Muscle layer of colon (tissue), 2 donors: ENCODE data around the gene GABARAPL2.
A peak's percentile ranks its signal among the peaks of the same experiment; 100 is the strongest.

Experiments
- H3K27ac ChIP-seq: one replicate; pipeline ENCODE4 v1.7.0; 2013; ENCODE audit warnings: low read depth, mild to moderate bottlenecking, low read length, moderate library complexity
- H3K27me3 ChIP-seq, 2 donors: one replicate each; pipeline ENCODE4 v1.7.0; 2013; ENCODE audit warnings: low read length in 2 of 2, mild to moderate bottlenecking in 2 of 2; ENCODE audit not compliant: insufficient read depth in 2 of 2, control insufficient read depth in 1 of 2
- H3K36me3 ChIP-seq: one replicate; pipeline ENCODE4 v1.7.0; 2013; ENCODE audit warnings: mild to moderate bottlenecking, low read length; ENCODE audit not compliant: insufficient read depth
- H3K4me1 ChIP-seq: one replicate; pipeline ENCODE4 v1.7.0; 2013; ENCODE audit warnings: mild to moderate bottlenecking, low read length; ENCODE audit not compliant: insufficient read depth
- H3K4me3 ChIP-seq, 2 donors: one replicate each; pipeline ENCODE4 v1.7.0; 2013; ENCODE audit warnings: low read length in 2 of 2, low read depth in 1 of 2, mild to moderate bottlenecking in 1 of 2, moderate library complexity in 1 of 2
- H3K9ac ChIP-seq: one replicate; pipeline ENCODE4 v1.7.0; 2013; ENCODE audit warnings: low read length
- H3K9me3 ChIP-seq: one replicate; pipeline ENCODE4 v1.7.0; 2013; ENCODE audit warnings: mild to moderate bottlenecking, low read length
- donor health status: abdominal sarcoma.
- donor health status: Adenocarcinoma of cecum.

The GABARAPL2 gene

DNA sequence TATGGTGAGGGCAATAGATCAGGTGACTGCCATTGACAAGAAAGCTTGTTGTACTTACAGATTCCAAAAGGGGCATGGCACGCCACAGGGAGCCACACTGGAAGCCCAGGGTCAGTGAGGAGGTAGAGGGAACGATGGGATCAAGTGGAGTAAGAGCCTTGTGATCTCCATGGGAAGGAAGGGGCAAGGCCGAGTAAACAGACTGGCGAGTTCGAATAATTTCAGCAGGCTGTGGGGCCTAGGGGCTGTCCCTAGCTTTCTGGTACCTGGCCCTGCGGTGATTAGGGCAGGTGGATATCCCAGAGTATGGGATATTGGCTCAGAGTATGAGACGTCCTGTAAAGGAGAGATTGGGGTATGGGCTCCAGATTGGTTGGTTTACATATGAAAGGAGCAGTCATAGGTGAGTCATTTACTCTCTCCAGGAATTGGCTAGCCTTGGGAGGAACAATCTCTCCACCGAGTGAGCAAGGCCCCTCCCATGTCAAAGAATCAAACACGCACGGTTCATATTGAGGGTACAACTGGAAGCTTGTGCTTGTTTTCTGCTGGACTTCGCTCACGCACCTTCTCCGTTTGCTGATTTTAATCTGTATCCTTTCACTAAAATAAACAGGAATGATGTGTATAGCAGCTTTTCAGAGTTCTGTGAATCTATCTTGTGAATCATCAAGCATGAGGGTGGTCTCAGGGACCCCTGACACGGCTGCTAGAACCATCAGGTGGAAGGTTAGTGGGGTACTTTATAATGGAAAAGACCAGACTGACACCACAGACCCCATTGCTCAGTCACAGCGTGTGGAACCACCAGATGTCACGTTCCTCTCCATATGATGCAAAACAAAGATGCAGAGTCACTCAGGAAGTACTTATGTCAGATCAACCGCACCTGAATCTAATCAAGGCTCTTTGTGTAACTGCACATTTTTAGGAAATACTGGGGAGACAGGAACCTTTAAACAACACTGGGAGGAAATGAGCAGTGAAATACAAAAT, 27.9 kb downstream of the GABARAPL2 start:
- Histone ChIP-seq H3K27ac (no peak overlapping the region), H3K9me3 (no peaks in the 10 kb centered on the region), H3K9ac (no peak overlapping the region), H3K27me3 (no peaks in the 10 kb centered on the region), H3K36me3 (peaks cover 6% of the 10 kb centered on the region), H3K4me1 (peaks cover 20% of the 10 kb centered on the region), H3K4me3 (no peak overlapping the region)

DNA sequence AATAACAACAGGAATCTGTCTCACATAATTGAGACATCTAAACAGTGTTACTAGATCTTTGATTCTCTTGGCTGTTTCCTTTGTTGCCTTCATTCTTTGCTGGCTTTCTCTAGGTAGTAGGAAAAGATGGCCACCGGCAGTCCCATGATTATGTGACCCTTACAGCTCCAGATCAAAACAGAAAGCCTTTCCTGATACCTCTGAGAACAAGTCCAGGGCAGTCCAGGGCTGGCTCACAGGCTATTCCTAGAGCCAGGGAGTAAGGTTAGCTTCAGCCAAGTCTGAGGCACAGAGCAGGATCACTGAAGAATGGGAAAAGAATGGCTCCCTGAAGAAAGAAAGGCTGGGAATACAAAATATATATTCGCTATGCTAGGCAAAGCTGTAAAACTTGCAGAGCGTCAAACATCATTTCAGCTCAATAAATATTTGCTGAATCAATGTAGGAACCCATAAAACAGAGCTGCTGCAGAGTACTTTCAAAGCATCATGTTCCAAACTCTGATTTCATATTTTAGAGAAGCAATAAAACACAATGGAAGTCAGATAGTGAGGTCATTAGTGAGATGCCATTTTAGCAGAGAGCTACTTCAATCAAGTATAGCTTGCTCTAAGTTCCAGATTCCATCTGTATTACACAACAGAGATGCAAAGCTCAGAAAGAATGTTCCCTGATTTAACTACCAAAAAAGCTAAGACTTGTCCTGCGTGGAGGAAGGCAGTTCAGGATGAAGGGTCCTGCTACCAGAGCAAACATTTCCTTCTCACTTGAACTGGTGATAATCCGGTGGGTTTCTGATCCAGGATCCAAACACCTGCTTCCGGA, 33.5 kb downstream of the GABARAPL2 start:
- Histone ChIP-seq H3K9me3 (no peaks in the 10 kb centered on the region), H3K4me1 (peaks cover 7% of the 10 kb centered on the region), H3K36me3 (peaks cover 28% of the 10 kb centered on the region), H3K27me3 (no peaks in the 10 kb centered on the region), H3K9ac (no peak overlapping the region), H3K27ac (peak overlapping the region; percentile 65), H3K4me3 (no peak overlapping the region)

DNA sequence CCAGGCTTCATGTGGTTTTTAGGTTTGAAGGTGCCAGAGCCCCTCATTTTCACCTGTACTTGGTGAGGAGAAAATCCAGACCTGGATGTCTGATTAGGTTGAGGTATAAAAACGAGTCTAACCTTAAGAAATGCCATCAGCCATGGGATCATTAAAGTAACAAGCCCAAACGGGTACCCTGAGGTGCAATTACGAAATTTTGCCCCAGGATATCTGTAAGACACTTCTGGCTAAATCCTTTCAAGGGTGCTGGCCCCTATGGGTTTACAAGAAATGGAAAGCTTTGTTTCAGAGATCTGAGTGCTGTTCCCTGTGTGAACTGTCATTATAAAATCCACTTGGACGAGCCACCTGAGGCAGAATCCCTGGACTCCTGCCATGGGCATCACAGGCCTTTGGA, 37.1 kb downstream of the GABARAPL2 start:
- Histone ChIP-seq H3K4me1 (peaks cover 7% of the 10 kb centered on the region), H3K9me3 (no peaks in the 10 kb centered on the region), H3K4me3 (no peak overlapping the region), H3K27me3 (no peaks in the 10 kb centered on the region), H3K27ac (no peak overlapping the region), H3K36me3 (peaks cover 31% of the 10 kb centered on the region), H3K9ac (no peak overlapping the region)

DNA sequence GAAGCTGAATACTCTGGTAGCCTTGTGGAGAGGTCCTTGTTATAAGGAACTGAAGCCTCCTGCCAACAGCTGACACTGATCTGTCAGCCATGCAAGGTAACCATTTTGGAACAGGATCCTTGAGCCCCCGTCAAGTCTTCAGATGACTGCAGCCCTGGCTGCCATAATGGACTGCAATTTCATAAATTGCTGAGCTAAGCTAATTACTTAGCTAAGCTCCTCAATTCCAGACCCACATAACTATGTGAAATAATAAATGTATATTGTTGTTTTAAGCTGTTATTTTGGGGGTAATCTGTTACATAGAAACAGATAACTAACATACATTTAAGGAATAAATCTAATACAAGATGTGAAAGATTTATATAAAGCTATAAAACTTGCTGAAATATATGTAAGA, 40.3 kb downstream of the GABARAPL2 start:
- Histone ChIP-seq H3K36me3 (peaks cover 38% of the 10 kb centered on the region), H3K27me3 (no peaks in the 10 kb centered on the region), H3K9ac (no peak overlapping the region), H3K4me1 (no peaks in the 10 kb centered on the region), H3K27ac (no peak overlapping the region), H3K9me3 (no peaks in the 10 kb centered on the region), H3K4me3 (no peak overlapping the region)

DNA sequence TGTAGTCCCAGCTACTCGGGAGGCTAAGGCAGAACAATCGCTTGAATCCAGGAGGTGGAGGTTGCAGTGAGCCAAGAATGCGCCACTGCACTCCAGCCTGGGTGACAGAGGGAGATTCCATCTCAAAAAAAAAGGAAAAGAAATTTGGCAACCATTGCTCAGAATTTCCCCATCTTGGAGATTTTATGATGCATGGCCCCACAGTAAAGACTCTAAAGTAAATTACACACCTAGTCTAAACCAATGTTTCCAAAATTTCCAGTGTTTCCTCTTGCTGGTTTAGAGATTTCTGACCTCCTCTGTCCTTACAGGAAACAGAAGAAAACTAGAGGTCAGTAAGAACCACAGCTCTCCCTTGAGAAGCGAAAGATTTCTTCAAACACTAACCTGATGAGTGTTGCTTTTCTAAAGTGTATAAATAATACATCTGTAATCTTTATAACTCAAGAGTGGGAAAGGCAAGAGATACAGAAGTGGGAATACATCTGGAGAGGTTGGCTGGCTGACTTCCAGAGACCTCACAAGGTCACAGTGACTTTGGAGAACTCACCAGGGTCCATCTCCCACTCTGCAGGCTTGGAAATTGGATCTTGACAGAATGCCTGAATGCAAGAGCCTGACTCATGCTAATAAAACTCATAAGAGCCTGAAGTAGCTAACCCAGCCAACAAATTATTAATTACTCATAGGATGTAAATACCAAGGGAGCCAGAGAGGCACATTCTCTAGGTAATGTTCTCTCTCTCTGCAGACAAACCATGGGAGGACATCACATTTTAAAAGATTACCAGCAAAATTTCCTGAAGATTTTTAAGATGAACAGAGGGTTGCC, 48.1 kb downstream of the GABARAPL2 start:
- Histone ChIP-seq H3K27ac (no peak overlapping the region), H3K9me3 (no peaks in the 10 kb centered on the region), H3K27me3 (no peaks in the 10 kb centered on the region), H3K4me3 (no peak overlapping the region), H3K4me1 (no peaks in the 10 kb centered on the region), H3K36me3 (peaks cover 45% of the 10 kb centered on the region), H3K9ac (no peak overlapping the region)

DNA sequence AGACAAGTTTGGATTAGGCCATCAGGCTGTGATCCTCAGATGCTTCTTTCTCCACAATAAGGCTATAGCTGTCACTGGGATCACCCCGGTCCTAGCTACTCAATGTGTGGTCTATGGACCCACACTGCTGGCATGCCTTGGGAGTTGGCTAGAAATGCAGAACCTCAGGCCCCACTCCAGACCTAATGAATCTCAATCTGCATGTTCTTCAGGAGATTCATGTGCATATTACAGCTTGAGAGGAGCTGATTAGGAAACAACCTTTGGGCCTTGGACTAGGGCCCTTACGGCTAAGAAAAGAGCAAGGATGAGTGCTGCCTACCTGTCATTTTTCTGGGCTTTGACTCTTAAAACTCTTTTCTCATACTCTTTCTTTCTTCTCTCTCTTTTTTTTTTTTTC, 49.4 kb downstream of the GABARAPL2 start:
- H3K27ac ChIP-seq: no peak overlapping the region
- H3K27me3 ChIP-seq: no peaks in the 10 kb centered on the region
- H3K36me3 ChIP-seq: peaks cover 46% of the 10 kb centered on the region
- no peak overlapping the region for H3K4me3 ChIP-seq
- no peaks in the 10 kb centered on the region for H3K9me3 ChIP-seq
- no peak overlapping the region for H3K9ac ChIP-seq
- peaks cover 2% of the 10 kb centered on the region for H3K4me1 ChIP-seq

- H3K4me3 ChIP-seq: no peak overlapping the region
- peaks cover 46% of the 10 kb centered on the region for H3K36me3 ChIP-seq
- no peaks in the 10 kb centered on the region for H3K9me3 ChIP-seq
- H3K27me3 ChIP-seq: no peaks in the 10 kb centered on the region
- no peak overlapping the region for H3K27ac ChIP-seq
- H3K9ac ChIP-seq: no peak overlapping the region
- peaks cover 11% of the 10 kb centered on the region for H3K4me1 ChIP-seq
These were observed 50.4 kb downstream of the GABARAPL2 start for GRCh38 chr16:75616521-75617010.

DNA sequence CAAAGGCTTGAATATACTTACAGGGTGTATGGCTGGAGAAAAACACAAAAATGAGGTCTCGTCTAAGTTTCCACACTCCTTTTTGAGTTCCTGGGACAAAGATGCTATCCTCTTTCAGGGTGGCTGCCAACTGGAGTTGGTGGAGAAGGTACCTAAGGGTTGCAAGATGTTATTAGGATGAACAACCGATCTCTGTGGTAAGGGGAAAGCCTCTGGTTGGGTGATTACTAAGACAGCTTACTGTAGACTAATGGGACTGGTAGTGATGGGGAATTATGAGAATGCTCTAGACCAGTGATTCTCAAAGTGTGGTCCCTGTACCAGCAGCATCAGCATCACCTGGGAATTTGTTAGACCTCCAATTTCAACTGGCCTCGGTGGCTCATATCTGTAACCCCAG, 50.9 kb downstream of the GABARAPL2 start:
- Histone ChIP-seq H3K9me3 (no peaks in the 10 kb centered on the region), H3K4me3 (no peak overlapping the region), H3K27me3 (no peaks in the 10 kb centered on the region), H3K4me1 (peaks cover 17% of the 10 kb centered on the region), H3K27ac (no peak overlapping the region), H3K9ac (no peak overlapping the region), H3K36me3 (peaks cover 42% of the 10 kb centered on the region)

DNA sequence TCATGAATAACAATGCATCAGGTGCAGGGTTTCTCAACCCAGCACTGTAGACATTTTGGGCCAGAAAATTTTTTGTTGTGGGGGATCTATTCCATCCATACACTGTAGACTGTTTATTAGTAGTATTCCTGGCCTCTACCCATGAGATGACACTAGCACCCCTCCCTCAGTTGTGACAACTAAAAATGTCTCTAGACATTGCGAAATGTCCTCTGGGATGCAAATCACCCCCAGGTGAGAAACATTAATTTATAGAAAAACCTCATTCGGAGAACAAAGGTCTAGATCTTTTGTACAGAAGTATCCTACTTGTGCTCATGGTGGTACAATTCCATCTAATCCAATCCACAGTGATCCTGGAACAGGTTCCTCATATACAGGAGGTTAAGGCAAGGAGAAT, 52.6 kb downstream of the GABARAPL2 start:
- no peak overlapping the region for H3K27ac ChIP-seq
- peaks cover 21% of the 10 kb centered on the region for H3K4me1 ChIP-seq
- no peak overlapping the region for H3K4me3 ChIP-seq
- no peaks in the 10 kb centered on the region for H3K27me3 ChIP-seq
- H3K9ac ChIP-seq: no peak overlapping the region
- H3K36me3 ChIP-seq: peaks cover 26% of the 10 kb centered on the region
- H3K9me3 ChIP-seq: no peaks in the 10 kb centered on the region

- Histone ChIP-seq H3K9me3 (no peaks in the 10 kb centered on the region), H3K27ac (no peak overlapping the region), H3K27me3 (no peaks in the 10 kb centered on the region), H3K36me3 (peaks cover 24% of the 10 kb centered on the region), H3K4me3 (no peak overlapping the region), H3K4me1 (peaks cover 21% of the 10 kb centered on the region), H3K9ac (no peak overlapping the region)
These were observed 54.4 kb downstream of the GABARAPL2 start for GRCh38 chr16:75620326-75621169.
